ENCODE measurements around the gene TAX1BP3. TPM values are rescaled to one million over a fixed set of nuclear protein-coding genes. Genes with fewer than 3 reads are reported as not detected.
A peak's percentile ranks its signal among the peaks of the same experiment; 100 is the strongest.

TAX1BP3 gene
- total and polyA plus RNA-seq, 2 of the 4 experiments (the other 2 are of a cell fraction), result 146 to 176 TPM

GRCh38 chr17:3669085-3669347 lies 638 bp upstream of the TAX1BP3 start:
- peak overlapping the region; percentile 94 for H2AFZ ChIP-seq (replicated peaks; ENCODE audit: low read length, poor library complexity)
- H3K36me3 ChIP-seq (ENCODE audit: control insufficient read depth, insufficient read depth, low read length), result peaks cover 19% of the 10 kb centered on the region
- intact Hi-C loops (cut with micrococcal nuclease), result loop anchor here (5.0 kb wide), 1 partner anchor 53 kb away; the partner anchor contains the start of gene HASPIN
- no peak overlapping the region for H2BK5ac ChIP-seq (ENCODE audit: low read depth, low read length, poor library complexity, severe bottlenecking)
- H3K9ac ChIP-seq (ENCODE audit: low read depth, low read length), result peak overlapping the region; percentile 82
- 0% methylated on average over 26 of the region's 32 CpGs; no CpG with 5 or more reads in 1 of the 2 experiments for WGBS, 2 experiments (ENCODE audit: extremely low coverage in 2 of 2, insufficient read length in 1 of 2)
- 0 out of 2 replicates have a peak overlapping the region, but pooled peaks have one; percentile 63 for H3K23ac ChIP-seq (ENCODE audit: low read depth, low read length)
- peak overlapping the region; percentile 37; the same call in 1 of the 2 replicates for H4K91ac ChIP-seq (ENCODE audit: insufficient read depth, low read depth, low read length)
- H3K4ac ChIP-seq (ENCODE audit: low read depth, low read length), result peak overlapping the region; percentile 73
- CTCF ChIA-PET, result no interaction called here
- H3K9me3 ChIP-seq (ENCODE audit: control insufficient read depth, insufficient read depth, low read length), result no peaks in the 10 kb centered on the region
- H3K56ac ChIP-seq (ENCODE audit: extremely low read depth, insufficient read depth, low read length), result peak overlapping the region; percentile 75; the same call in 1 of the 2 replicates
- no peaks in the 10 kb centered on the region for H3K27me3 ChIP-seq (ENCODE audit: control insufficient read depth, insufficient read depth, low read length)
- dilution Hi-C loops (cut with HindIII; ENCODE audit: low sequenced_read_pairs, unreplicated experiment), result no loop called here
- no peak overlapping the region for H2BK15ac ChIP-seq (ENCODE audit: low read depth, low read length)
- peaks cover 41% of the 10 kb centered on the region for H4K20me1 ChIP-seq (ENCODE audit: insufficient read depth, low read length)
- no peak overlapping the region for H4K5ac ChIP-seq (ENCODE audit: low read depth, low read length)
- no peak overlapping the region for H2BK20ac ChIP-seq (ENCODE audit: low read depth, low read length)
- DNase-seq (no peak), ATAC-seq (ENCODE audit: low read depth) (no peak)
- H3K4me1 ChIP-seq (ENCODE audit: control insufficient read depth, insufficient read depth, low read length), result peaks cover 10% of the 10 kb centered on the region
- H2BK120ac ChIP-seq (ENCODE audit: low read depth, low read length), result no peak overlapping the region
- peak overlapping the region; percentile 76 for H3K27ac ChIP-seq (ENCODE audit: insufficient read depth, low read length)
- peak overlapping the region; percentile 93 for H2AK9ac ChIP-seq (replicated peaks; ENCODE audit: low read depth, low read length, poor library complexity)
- peaks cover 6 to 62% of the 10 kb centered on the region in 2 experiments; a peak in 3 of 4 replicates for H3K79me1 ChIP-seq (ENCODE audit: low read depth in 1 of 2, low read length in 2 of 2)
- in situ Hi-C loops (cut with MboI; ENCODE audit: low sequenced_read_pairs), result no loop called here
- POLR2A ChIA-PET (ENCODE audit: unreplicated experiment), result no interaction called here
- no peak overlapping the region for H3K18ac ChIP-seq (ENCODE audit: low read depth, low read length)
- BruUV-seq (replicated peaks), result TSS peak; percentile 98
- peak overlapping the region; percentile 83 for H3K4me2 ChIP-seq (ENCODE audit: low read depth, low read length)
- peak overlapping the region; percentile 71 for H3K4me3 ChIP-seq (ENCODE audit: insufficient read depth, low read depth, low read length)
- H3K14ac ChIP-seq (replicated peaks; ENCODE audit: low read depth, low read length), result peak overlapping the region; percentile 48; the same call in 1 of the 2 replicates
- peak overlapping the region; percentile 51 to 87; a peak in 2 of 4 replicates for H4K8ac ChIP-seq (ENCODE audit: low read depth in 2 of 2, low read length in 2 of 2)
- TF ChIP-seq RFX5 (IDR thresholded peaks at IDR 0.05; ENCODE audit: low read depth, low read length), result no peak
- no peak for TF ChIP-seq SMC3 (IDR thresholded peaks at IDR 0.05; ENCODE audit: low read depth, low read length)
- TF ChIP-seq POLR2A (IDR thresholded peaks at IDR 0.05; ENCODE audit: low read depth, low read length), result no peak
- no peak for TF ChIP-seq MAZ (IDR thresholded peaks at IDR 0.05; ENCODE audit: borderline replicate concordance, low read depth, low read length)
- no peak for TF ChIP-seq RCOR1 (IDR thresholded peaks at IDR 0.05; ENCODE audit: insufficient replicate concordance, low read length)
- TF ChIP-seq FOS (IDR thresholded peaks at IDR 0.05; ENCODE audit: low read depth, low read length), result no peak
- no peak for TF ChIP-seq USF2 (IDR thresholded peaks at IDR 0.05; ENCODE audit: low read depth, low read length)
- no peak for TF ChIP-seq CTCF (conservative IDR thresholded peaks at IDR 0.05; ENCODE audit: low read depth, low read length)
- TF ChIP-seq NFE2L2 (IDR thresholded peaks at IDR 0.05; ENCODE audit: low read depth, low read length), result no peak
- TF ChIP-seq MXI1 (IDR thresholded peaks at IDR 0.05; ENCODE audit: borderline replicate concordance, low read depth, low read length), result no peak
- no peak for TF ChIP-seq RAD21 (IDR thresholded peaks at IDR 0.05; ENCODE audit: low read length)
- TF ChIP-seq CEBPB (IDR thresholded peaks at IDR 0.05; ENCODE audit: low read depth, low read length), result no peak
- TF ChIP-seq CHD1 (IDR thresholded peaks at IDR 0.05; ENCODE audit: low read depth, low read length), result no peak
- H3K9me1 ChIP-seq (ENCODE audit: insufficient read depth, low read length), result peaks cover 26% of the 10 kb centered on the region
- H2AK5ac ChIP-seq (ENCODE audit: low read depth, low read length), result peak overlapping the region; percentile 94

Data from IMR-90 (cell line).